HG03196 (cell line): ENCODE data around the gene LENEP.
"Not testable (repeated sequence)": the region's sequence is repeated elsewhere in the genome, so short reads cannot be mapped to it uniquely, and the experiment has no call there.

Experiments used
- ATAC-seq: cut with Tn5 transposase; IDR thresholded peaks from one replicate; pipeline ENCODE4 v1.9.1; 2021; ENCODE audit not compliant: unreplicated experiment

LENEP gene

DNA sequence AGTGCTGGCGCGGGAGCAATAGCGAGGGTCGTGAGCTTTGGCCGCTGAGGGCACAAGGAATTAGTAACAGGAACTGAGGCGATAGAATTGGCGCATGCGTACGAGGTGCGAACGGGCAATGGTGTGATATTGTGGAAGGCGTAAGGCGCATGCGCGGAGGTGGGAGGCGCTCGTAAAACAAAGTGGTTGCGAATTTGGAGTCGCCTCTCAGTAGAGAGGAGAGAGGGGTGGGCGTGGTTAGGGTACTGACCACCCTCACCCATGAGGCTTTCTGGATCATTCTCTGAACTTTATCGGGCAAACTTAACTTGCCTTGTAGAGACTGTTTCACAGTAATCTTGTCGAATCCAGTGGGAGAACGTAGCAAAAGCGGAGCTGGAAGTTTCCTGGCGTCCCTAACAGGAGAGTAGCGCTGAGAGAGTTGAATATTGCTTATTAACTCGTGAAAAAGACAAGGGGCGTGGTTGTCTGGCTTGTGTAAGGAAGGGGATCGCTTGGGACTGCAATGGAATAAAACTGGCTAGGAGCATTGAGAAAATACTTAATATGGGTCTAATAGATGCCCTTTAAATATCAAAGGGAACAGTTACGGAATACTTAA lies 18.5 kb upstream of the LENEP start:
- ATAC-seq = peak; percentile 46

DNA sequence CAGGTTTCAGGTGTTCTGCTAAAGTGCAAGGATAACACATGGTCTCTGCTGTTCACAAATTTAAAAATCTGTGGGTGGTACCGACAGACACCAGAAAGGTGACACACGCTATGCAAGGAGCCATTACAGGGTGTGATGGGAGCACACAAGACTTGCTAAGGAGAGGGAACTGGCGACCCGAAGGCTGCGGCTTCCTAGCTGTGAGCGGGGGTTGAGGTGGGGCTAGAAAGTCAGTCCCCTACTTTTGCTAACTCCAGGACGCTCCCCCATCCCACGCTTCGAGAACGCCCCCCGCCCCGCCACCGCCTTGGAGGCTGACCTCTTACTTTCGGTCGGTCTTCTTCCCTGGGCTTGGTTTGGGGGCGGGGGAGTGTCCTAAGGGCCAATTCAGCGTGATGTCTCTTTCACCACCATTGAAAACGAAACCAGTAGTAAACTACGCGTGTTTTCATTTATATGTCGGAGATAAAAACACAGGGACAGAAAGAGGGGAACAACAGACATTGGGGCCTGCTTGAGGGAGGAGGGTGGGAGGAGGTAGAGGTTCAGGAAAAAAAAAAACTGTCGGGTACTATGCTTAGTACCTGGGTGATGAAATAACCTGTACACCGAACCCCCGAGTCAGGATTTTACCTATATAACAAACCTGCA lies 17.9 kb upstream of the LENEP start:
- no peak for ATAC-seq

DNA sequence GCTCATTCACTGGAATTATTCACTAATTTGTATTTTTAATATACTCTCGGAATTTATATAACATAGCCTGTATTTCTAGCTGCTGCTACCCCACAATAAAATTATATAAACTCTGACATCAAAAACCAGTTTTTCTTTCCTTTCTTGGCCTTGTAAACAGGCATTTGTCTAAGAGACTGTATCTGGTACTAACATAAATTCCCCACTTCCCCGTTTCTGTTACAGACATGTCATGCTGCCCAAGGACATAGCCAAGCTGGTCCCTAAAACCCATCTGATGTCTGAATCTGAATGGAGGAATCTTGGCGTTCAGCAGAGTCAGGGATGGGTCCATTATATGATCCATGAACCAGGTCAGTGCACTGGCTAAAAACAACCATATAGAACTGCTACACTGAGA lies 15.6 kb upstream of the LENEP start:
- not testable (repeated sequence) for ATAC-seq

DNA sequence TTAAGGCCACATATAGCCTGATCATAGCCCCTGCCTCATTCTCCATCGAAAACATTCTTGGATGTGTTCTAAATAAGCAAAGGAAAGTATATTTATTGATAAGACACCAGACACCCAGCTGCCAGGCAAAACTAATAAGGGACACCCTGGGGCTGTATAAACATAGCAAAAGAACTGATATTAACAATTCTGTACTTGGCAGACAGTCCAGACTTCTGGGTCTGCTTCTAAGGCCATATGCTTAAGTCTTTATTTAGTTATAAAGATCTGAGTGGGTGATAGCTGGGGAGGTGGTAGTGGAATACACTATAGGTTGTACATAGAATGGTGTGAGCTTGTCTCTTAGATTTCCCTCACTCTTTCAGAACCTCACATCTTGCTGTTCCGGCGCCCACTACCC lies 15.0 kb upstream of the LENEP start:
- no peak for ATAC-seq

DNA sequence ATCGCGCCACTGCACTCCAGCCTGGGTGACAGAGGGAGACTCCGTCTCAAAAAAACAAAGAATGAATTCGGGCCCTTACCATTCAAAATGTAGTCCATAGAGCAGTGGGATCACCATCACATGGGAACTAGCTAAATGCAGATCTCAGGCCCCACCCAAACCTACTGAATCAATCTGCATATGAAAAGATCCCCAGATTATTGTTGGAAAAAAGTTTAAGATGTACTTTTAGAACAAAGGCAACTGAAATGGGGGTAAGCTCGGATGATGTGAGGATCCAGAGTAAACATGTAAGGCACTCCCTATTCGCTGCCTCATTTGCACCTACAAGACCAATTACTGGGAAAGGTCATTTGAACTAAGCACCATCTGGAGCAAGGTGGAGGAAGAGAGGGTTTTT lies 11.0 kb upstream of the LENEP start:
- ATAC-seq = no peak

DNA sequence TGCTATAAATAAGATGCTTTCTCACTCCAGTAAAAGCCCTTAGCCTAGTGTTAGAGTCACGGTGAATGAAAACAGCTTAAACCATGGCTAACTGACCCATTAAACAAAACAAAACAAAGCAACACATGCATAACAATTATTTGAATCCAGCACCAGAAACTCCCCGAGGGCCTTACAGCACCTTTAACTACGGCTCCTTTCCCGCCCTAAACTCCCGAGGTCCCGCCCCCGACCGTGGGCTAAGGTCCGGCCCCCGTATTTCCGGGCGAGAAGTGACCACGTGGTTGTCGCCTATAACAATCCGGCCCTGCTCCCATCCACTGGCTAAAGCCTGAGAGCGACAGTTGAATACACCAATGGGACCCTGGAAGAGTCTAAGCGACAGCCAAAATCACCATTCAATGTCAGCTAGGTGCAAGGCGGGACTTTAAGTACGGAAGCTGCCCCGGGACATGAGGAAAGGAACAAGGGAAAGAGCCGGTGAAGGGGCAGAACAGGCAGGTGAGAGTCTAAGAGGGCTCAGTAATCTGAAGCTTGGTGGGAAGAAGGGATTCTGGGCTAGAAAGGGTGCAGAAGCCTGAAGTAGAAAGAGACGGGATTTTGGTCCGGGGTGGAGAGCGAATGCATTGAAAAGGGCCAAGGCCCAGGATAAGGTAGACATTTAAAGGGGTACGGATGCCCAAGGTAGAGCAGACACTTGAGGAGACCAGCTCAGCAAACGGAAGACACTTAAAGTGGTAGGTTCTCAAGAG lies 10.3 kb upstream of the LENEP start, which contains the start of gene FLAD1:
TSS of gene FLAD1 (plus strand) at position 448 of the 752 bp plus-strand sequence. CDS start 351 bp downstream, outside the sequence.
- ATAC-seq = peak; percentile 94

DNA sequence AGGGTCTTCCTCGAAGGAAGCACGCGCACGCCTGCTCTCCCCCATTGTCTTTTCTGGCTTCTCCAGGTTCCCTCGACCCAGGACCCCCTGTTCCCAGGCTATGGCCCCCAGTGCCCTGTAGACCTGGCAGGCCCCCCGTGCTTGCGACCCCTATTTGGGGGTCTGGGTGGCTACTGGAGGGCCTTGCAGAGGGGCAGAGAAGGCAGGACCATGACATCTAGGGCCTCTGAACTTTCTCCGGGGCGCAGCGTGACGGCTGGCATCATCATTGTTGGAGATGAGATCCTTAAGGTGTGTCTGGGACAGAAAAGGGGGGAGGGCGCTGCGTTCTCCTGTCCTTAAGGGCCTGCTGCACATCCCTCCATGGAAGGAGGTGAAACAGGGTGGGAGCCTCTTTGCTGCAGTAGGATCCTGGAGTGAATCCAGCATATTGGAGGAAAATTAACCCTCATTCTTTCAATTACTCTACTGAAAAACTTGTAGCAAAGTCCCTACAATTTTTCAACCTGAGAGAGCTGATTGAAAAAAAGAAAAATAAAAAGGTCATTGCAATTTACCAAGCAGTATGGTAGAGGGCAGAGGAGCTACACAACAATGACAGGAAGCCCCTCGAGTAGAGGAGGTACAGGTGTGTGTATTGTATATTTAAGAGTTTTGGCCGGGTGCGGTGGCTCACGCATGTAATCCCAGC lies 9.5 kb upstream of the LENEP start:
- no peak for ATAC-seq

DNA sequence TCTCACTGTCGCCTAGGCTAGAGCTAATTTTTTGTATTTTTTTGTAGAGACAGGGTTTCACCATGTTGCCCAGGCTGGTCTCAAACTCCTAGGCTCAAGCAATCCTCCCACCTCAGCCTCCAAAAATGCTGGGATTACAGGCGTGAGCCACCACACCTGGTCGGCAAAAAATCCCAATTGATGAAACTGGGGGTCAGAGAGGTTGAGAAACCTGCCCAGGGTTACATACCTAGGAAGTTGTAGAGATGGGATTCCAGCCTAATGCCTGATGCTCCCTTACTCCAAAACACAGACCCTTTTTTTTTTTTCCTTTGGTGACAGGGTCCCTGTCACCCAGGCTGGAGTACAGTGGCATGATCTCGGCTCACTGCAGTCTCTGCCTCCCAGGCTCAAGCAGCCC lies 6.7 kb upstream of the LENEP start:
- ATAC-seq = not testable (repeated sequence)

DNA sequence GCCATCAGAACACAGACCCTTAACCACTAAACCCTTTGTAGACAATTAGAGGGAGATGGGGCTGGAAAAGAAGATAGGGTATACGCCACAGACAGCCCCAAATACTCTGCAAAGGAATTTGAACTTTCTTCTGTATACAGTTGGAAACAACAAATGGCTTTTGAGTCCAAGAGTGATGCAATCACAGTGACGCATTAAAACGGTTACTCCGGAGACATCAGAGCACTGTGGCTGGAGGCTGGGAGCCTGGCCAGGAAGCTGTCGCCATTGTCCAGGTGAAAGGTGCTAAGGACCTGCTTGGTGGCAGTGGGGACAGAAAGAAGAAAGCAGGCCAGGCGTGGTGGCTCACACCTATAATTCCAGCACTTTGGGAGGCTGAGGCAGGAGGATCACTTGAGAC lies 6.1 kb upstream of the LENEP start:
- no peak for ATAC-seq

DNA sequence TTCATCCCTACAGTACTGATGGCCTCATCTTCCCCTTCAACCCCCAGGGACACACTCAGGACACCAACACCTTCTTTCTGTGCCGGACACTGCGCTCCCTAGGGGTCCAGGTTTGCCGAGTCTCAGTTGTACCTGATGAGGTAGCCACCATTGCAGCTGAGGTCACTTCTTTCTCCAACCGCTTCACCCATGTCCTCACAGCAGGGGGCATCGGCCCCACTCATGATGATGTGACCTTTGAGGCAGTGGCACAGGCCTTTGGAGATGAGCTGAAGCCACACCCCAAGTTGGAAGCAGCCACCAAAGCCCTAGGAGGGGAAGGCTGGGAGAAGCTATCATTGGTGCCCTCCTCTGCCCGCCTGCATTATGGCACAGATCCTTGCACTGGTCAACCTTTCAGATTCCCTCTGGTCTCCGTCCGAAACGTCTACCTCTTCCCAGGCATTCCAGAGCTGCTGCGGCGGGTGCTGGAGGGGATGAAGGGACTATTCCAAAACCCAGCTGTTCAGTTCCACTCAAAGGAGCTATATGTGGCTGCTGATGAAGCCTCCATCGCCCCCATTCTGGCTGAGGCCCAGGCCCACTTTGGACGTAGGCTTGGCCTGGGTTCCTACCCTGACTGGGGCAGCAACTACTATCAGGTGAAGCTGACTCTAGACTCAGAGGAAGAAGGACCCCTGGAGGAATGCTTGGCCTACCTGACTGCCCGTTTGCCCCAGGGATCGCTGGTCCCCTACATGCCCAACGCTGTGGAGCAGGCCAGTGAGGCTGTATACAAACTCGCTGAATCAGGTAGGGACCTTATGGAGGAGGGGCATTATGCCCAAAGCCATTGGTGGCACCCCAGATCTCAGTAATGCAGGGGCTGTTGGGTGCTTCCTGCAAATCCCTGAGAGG lies 5.1 kb upstream of the LENEP start:
- no peak for ATAC-seq

DNA sequence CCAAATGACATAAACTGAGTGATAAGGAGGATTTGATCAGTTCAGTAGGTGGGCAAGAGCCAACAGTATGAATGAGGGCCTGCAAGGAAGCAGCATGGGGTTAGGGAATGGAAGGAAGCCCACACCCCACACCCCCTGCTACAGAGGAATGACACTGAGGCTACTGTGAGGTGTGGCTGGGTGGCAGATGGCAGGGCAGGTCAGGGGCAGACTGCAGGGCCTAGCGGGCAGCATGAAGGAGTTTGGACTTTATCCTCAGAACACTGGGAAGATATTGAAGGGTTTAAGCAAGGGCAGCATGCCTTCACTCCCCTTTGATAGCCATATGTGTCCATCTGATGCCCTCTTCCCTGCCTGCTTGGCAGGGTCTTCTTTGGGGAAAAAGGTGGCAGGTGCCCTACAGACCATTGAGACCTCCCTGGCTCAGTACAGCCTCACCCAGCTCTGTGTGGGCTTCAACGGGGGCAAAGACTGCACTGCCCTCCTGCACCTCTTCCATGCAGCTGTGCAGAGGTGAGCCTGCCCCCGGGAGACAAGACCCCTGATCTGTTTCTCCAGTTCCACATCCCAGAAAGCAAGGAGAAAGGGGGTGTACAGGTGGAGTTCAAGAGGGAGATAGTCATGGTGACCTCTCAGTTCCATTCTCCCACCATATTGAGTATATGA lies 4.1 kb upstream of the LENEP start:
- ATAC-seq = no peak

DNA sequence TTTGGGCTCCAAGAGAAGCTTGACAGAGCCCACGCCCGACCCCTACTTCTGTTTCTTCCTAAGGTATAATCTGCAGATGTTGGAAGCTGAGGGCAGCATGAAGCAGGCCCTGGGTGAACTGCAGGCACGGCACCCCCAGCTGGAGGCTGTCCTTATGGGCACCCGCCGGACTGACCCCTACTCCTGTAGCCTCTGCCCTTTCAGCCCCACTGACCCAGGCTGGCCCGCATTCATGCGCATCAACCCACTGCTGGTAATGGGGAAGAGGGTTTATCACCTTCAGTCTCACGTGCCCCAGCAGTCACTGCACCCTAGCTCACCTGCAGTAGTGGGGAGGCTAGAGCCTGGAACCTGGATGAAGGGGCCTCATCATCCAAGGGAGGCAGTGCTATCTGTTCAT lies 3.1 kb upstream of the LENEP start:
- ATAC-seq = no peak

DNA sequence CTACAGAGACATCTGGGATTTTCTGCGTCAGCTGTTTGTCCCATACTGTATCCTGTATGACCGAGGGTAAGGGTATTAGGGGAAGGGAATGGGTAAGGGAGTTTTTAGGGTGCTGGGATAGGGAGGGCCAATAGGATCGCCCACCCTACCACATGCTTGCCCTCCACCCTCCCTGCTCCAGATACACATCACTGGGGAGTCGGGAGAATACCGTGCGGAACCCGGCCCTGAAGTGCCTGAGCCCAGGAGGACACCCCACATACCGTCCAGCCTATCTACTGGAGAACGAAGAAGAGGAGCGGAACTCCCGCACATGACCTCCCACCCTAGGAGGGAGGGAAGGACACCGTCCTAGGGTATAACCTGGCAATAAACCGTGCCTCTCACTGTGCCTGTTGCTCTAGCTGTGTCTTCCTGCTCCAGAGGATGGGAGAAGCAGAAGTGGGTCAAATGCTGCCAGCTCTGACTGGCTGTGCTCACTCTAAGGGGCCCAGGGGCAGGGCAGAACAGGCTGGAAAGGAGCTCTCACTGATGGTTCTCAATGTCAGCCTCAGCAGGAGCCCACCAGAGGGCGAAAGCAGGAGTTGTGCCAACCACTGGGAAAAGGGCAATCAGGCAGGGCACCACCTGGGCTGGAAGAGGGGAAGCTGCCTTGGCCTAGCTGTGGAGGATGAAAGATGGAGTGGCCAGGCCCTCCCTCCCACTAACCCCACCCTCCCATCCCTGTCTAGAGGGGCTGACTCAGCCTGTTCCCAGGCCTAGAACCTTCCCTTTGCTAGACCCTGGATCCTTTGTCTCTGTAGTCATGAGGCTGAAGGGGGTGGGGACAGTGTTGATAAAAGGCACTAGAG lies 440 bp upstream of the LENEP start:
- ATAC-seq = no peak

DNA sequence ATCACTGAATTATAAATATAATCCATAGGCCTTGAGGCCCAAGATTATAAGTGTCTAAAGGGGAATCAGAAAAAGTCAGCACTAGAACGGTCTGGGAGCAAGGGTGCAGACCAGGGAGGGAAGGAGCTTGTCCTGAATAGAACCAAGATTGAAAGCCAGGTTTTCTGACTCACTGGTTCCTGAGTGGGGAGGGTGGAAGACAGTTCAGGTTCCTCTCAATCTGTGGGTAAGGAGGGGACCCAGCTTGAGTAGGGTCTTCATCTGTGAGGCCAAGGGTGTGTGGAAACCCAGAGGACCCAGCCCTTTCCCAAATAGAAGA lies 842 bp downstream of the LENEP start:
- no peak for ATAC-seq

DNA sequence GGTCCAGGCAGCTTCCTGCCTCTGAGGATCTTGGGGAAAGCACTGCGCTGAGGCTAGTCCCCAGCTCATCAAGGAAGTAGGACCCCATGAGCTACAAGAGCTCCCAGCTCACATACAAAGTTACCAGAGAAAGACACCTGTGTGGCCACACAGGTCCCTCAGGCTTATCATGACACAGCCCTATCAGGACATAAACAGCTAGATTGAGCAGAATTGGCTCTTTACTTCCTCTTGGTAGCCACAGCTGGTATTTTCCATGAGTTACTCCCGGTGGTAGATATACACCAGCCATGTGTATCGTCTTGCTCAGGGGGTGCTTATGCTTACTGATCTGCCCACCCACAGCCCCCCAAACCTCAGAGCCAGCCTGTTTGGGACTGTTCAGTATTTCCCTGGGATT lies 1.2 kb downstream of the LENEP start:
- ATAC-seq = no peak

DNA sequence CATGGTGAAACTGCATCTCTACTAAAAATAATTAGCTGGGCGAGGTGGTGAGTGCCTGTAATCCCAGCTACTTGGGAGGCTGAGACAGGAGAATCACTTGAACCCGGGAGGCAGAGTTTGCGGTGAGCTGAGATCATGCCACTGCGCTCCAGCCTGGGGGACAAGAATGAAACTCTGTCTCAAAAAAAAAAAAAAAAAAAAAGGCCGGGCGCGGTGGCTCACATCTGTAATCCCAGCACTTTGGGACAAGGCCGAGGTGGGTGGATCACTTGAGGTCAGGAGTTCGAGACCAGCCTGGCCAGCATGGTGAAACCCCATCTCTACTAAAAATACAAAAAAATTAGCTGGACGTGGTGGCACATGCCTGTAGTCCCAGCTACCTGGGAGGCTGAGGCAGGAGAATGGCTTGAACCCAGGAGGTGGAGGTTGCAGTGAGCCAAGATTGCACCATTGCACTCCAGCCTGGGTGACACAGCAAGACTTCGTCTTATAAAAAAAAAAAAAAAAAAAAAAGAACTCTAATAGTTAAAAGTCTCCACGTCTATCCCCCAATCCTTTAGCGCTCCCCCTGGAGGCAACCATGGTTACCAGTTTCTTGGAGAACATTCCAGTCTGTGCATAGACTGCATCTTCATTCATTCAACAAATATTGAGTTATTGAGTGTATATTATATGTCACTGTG lies 2.1 kb downstream of the LENEP start:
- ATAC-seq = not testable (repeated sequence)

DNA sequence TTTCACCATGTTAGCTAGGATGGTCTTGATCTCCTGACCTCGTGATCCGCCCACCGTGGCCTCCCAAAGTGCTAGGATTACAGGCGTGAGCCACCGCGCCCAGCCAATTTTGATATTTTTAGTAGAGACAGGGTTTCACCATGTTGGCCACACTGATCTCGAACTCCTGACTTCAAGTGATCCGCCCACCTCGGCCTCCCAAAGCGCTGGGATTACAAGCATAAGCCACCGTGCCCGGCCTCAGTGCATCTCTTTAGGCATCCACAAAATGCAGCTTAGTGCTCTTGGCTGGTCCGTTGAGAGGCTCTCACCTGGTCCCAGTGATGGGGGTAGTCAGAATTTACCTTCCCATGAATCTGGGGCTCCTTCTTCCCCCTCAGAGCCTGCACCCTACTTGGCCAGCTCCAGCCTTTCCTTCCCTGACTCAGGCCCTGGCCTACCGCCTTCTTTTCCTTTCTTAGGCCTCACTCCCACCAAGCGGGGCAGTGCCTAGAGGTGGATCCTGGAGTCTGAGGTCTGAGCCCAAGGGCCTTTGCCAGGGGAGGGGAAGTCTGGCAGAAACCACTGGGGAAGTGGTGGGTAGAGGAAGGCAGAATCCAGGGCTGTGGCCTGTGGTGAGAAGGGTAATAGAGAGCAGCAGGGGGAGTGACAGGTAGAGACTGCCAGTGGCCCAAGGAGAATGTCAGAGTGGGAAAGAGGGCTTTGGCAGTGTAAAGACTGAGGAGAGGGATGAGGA lies 3.7 kb downstream of the LENEP start:
- no peak for ATAC-seq

DNA sequence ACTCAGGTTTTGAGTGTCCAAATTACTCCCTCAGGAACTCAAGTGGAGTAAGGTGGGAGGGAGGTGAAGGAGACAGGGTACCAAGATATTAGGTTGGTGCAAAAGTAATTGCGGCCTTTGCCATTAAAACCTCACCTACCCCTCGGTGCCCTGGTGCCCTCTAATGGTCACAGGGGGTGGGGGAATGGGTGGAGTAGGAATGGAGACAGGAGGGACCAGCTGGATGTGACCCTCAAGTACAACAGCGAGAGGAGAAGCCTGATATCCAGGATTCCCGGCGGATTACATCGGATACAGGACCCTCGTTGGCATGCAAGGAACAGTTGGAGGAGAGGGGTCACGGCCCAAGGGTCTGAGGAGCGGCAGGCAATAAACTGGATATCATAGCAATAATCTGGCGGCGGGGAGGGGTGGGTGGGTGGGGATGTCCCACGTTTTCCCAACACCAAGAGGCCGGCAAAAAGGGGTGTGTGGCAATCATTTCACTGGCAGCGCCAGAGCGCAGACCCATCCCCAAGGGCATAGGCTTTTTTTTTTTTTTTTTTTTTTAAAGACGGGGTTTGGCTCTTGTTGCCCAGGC lies 4.9 kb downstream of the LENEP start:
- ATAC-seq = no peak
